ENCODE results near the gene CLCN2. TPM values are rescaled to one million over a fixed set of nuclear protein-coding genes. Genes with fewer than 3 reads are reported as not detected.

The CLCN2 gene
- total RNA-seq, 4 donors from 2014 or later, result 1.7 to 6.0 (median 4.0) TPM

GRCh38 chr3:184378651-184379357 is 17.4 kb upstream of the CLCN2 start:
- H3K4me3 ChIP-seq (ENCODE audit: low read depth, poor library complexity, severe bottlenecking), result no peak overlapping the region
- DNase-seq (ENCODE audit: low spot score in 2 of 2), result no peak
- 63 to 72% methylated on average over 10 of the region's 10 CpGs for WGBS, 2 donors
- intact Hi-C loops (cut with DNase I; ENCODE audit: low total_unique reads), result no loop called here
- TF ChIP-seq, protein P1, sequence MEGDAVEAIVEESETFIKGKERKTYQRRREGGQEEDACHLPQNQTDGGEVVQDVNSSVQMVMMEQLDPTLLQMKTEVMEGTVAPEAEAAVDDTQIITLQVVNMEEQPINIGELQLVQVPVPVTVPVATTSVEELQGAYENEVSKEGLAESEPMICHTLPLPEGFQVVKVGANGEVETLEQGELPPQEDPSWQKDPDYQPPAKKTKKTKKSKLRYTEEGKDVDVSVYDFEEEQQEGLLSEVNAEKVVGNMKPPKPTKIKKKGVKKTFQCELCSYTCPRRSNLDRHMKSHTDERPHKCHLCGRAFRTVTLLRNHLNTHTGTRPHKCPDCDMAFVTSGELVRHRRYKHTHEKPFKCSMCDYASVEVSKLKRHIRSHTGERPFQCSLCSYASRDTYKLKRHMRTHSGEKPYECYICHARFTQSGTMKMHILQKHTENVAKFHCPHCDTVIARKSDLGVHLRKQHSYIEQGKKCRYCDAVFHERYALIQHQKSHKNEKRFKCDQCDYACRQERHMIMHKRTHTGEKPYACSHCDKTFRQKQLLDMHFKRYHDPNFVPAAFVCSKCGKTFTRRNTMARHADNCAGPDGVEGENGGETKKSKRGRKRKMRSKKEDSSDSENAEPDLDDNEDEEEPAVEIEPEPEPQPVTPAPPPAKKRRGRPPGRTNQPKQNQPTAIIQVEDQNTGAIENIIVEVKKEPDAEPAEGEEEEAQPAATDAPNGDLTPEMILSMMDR (IDR thresholded peaks at IDR 0.05), result no peak
- no peak for TF ChIP-seq POLR2A (IDR thresholded peaks at IDR 0.05)

DNA sequence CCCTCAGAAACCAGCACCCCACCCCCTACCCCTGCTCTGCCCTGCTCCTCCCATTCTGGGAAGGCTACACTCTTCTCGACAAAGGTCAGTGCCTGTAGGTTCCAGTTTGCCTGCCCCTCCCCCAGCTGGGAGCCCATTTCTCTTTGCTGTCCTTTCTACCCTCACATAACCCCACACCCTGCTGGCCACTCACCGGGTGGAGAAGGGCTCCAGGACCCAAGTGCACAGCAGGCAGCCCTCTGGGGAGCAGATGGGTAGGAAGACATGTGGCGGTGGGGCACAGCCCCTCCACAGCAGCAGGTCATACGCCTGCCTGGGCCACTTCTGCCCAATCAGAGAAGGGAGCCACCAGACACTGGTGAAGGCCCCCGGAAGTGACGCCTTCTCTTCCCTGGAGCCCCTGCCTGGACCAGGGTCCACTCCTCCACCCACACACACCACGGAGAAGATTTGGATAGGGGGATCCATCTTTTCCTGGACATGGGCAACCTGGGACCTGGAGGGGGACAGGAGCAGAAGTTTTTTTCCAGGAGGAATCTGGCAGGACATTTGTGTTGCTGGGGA is 16.6 kb upstream of the CLCN2 start, which contains the start of gene THPO:
Gene THPO (minus strand): TSS at position 326 of the 564 bp plus-strand sequence. CDS start 1,948 bp downstream, outside the sequence.
- intact Hi-C loops (cut with DNase I; ENCODE audit: low total_unique reads), result no loop called here

DNA sequence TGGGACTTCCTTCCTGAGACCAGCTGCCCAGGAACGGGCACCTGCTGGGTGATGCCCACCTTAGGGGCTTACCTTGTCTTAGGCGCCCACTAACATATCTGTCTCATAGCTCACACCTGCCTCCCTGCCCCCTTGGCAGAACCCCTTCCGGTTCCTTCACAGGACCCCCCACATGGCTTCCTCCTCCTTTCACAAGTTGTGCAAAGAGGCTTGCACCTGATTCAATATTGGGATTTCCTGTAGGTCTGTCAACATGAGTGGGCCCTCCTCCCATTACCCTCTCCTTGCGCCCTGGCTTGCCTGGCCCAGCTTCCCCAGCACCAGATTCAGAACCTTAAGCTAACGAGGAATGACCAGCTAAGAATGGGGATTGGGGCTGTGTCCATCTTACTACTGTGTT is 16.0 kb upstream of the CLCN2 start:
- DNase-seq (ENCODE audit: low spot score in 2 of 2), result no peak
- intact Hi-C loops (cut with DNase I; ENCODE audit: low total_unique reads), result no loop called here
- 79 to 92% methylated on average over 5 of the region's 5 CpGs for WGBS, 2 donors
- no peak for TF ChIP-seq POLR2A (IDR thresholded peaks at IDR 0.05)
- TF ChIP-seq, protein P1 (IDR thresholded peaks at IDR 0.05), result no peak
- H3K4me3 ChIP-seq (ENCODE audit: low read depth, poor library complexity, severe bottlenecking), result no peak overlapping the region

More for the DNA sequence above, 16.6 kb upstream of the CLCN2 start, which contains the start of gene THPO:
- TF ChIP-seq, protein P1 (IDR thresholded peaks at IDR 0.05), result no peak
- no peak for TF ChIP-seq POLR2A (IDR thresholded peaks at IDR 0.05)
- WGBS, 2 donors, result 66 to 83% methylated on average over 6 to 7 of the region's 7 CpGs
- no peak for DNase-seq (ENCODE audit: low spot score in 2 of 2)
- no peak within 1 kb of the TSS for H3K4me3 ChIP-seq (ENCODE audit: low read depth, poor library complexity, severe bottlenecking)

- TF ChIP-seq, protein P1 (IDR thresholded peaks at IDR 0.05), result no peak
- no peak for TF ChIP-seq POLR2A (IDR thresholded peaks at IDR 0.05)
- no peak for DNase-seq (ENCODE audit: low spot score in 2 of 2)
- WGBS, 2 donors, result 81 to 85% methylated on average over 12 of the region's 12 CpGs
- no peak overlapping the region for H3K4me3 ChIP-seq (ENCODE audit: low read depth, poor library complexity, severe bottlenecking)
- intact Hi-C loops (cut with DNase I; ENCODE audit: low total_unique reads), result no loop called here
Measured at GRCh38 chr3:184375747-184376461, 14.5 kb upstream of the CLCN2 start.

DNA sequence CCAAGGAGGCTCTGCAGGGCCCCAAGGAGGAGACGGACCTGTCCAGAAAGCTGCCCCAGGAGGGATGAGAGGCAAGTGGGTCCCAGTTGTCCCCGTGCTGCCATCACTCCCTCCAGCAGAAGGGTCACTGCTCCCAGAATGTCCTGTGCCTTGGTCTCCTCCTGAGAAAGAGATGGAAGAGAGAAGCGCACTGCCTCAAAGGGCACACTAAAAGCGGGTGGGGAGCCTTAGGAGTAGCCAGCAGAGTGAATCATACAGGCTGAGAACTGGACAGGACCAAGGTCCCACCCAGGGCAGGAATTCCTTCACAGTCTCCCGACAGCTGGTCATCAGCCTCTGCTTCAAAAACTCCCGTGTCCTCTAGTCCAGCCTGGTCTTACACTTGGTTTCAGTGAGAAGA is 12.0 kb upstream of the CLCN2 start:
- intact Hi-C loops (cut with DNase I; ENCODE audit: low total_unique reads), result no loop called here
- no peak overlapping the region for H3K4me3 ChIP-seq (ENCODE audit: low read depth, poor library complexity, severe bottlenecking)
- TF ChIP-seq POLR2A (IDR thresholded peaks at IDR 0.05), result no peak
- TF ChIP-seq, protein P1 (IDR thresholded peaks at IDR 0.05), result no peak
- DNase-seq (ENCODE audit: low spot score in 2 of 2), result no peak
- 63 to 64% methylated on average over 6 of the region's 6 CpGs for WGBS, 2 donors
